ENCODE data around the gene AFAP1L2. TPM values are rescaled to one million over a fixed set of nuclear protein-coding genes. Genes with fewer than 3 reads are reported as not detected.

AFAP1L2 gene
- total RNA-seq, 2 experiments from 2014 or later, result 0.36 to 0.50 TPM

DNA sequence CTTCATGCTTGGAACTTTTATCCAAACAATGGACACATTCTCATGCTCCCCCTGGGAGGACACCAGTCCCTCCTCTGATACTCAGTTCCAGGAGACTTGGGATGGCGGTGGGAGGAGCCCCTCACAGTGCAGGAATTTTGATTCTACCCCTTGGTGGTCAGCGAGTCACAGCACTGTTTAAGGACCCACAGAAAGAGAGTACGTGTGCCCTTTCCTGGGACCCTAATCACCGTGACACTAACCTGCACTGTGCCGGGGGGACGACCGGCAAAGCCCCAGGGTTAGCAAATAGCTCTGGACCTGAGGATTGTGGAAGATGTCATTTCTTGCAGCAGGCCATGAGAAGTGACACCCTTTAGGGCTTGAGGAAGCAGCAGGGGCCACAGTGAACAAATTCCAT is 10.4 kb downstream of the AFAP1L2 start:
- Histone ChIP-seq H3K9me3 (ENCODE audit: control insufficient read depth in 1 of 2, insufficient read depth in 1 of 2, low read length in 2 of 2) (no peaks in the 10 kb centered on the region), H3K27ac (ENCODE audit: low read depth in 1 of 2, low read length in 2 of 2) (no peak overlapping the region), H3K27me3 (ENCODE audit: control insufficient read depth in 1 of 2, insufficient read depth in 2 of 2, low read length in 2 of 2) (peaks cover 15 to 21% of the 10 kb centered on the region in 2 experiments), H3K4me1 (ENCODE audit: insufficient read depth, low read length) (no peaks in the 10 kb centered on the region), H3K36me3 (ENCODE audit: insufficient read depth, low read length) (no peaks in the 10 kb centered on the region), H3K4me3 (ENCODE audit: low read length) (no peak overlapping the region)
- H3K27ac Mint-ChIP-seq, result no peak overlapping the region
- ChIA-PET POLR2A (no interaction called here), CTCF (no interaction called here)
- H3K4me1 Mint-ChIP-seq (ENCODE audit: low read depth), result no peaks in the 10 kb centered on the region
- no peak for DNase-seq
- H3K9me3 Mint-ChIP-seq, result no peaks in the 10 kb centered on the region
- intact Hi-C loops (cut with DNase I, micrococcal nuclease), result no loop called here
- no peak for TF ChIP-seq CTCF (IDR thresholded peaks at IDR 0.05)
- H3K4me3 Mint-ChIP-seq, result no peak overlapping the region
- H3K27me3 Mint-ChIP-seq, result peaks cover 50% of the 10 kb centered on the region
- ATAC-seq (ENCODE audit: poor library complexity), result no peak
- no peaks in the 10 kb centered on the region for H3K36me3 Mint-ChIP-seq (ENCODE audit: low read depth)

DNA sequence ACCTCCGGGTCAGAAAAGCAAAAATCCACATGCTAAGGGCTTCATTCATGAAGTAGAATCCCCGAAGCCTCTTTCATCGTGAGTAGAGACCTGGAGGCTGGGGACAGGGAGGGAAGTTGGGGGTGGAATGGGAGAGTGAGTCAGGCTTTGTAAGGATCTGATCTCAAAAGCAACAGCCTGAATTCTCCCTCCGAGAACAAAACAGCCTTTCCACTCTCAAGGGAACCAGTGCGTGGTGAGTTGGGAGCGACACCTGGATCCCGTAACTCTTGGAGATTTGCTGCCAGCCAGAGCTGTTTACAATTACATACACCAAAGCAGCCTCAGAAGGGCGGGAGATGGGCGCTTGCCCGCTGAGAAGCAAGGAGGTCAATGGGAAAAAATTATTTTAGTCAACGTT is 10.8 kb downstream of the AFAP1L2 start:
- Histone ChIP-seq H3K4me1 (ENCODE audit: insufficient read depth, low read length) (no peaks in the 10 kb centered on the region), H3K4me3 (ENCODE audit: low read length) (no peak overlapping the region), H3K9me3 (ENCODE audit: control insufficient read depth in 1 of 2, insufficient read depth in 1 of 2, low read length in 2 of 2) (no peaks in the 10 kb centered on the region), H3K27ac (ENCODE audit: low read depth in 1 of 2, low read length in 2 of 2) (no peak overlapping the region), H3K36me3 (ENCODE audit: insufficient read depth, low read length) (no peaks in the 10 kb centered on the region), H3K27me3 (ENCODE audit: control insufficient read depth in 1 of 2, insufficient read depth in 2 of 2, low read length in 2 of 2) (peaks cover 15 to 18% of the 10 kb centered on the region in 2 experiments)
- ChIA-PET POLR2A (no interaction called here), CTCF (no interaction called here)
- H3K4me1 Mint-ChIP-seq (ENCODE audit: low read depth), result no peaks in the 10 kb centered on the region
- no peak overlapping the region for H3K27ac Mint-ChIP-seq
- TF ChIP-seq CTCF (IDR thresholded peaks at IDR 0.05), result no peak
- no peak overlapping the region for H3K4me3 Mint-ChIP-seq
- no peak for ATAC-seq (ENCODE audit: poor library complexity)
- H3K9me3 Mint-ChIP-seq, result no peaks in the 10 kb centered on the region
- H3K27me3 Mint-ChIP-seq, result peaks cover 47% of the 10 kb centered on the region
- intact Hi-C loops (cut with DNase I, micrococcal nuclease), result no loop called here
- DNase-seq, result no peak
- H3K36me3 Mint-ChIP-seq (ENCODE audit: low read depth), result no peaks in the 10 kb centered on the region

- H3K4me1 Mint-ChIP-seq (ENCODE audit: low read depth), result no peaks in the 10 kb centered on the region
- TF ChIP-seq CTCF (IDR thresholded peaks at IDR 0.05), result no peak
- intact Hi-C loops (cut with DNase I, micrococcal nuclease), result no loop called here
- ATAC-seq (ENCODE audit: poor library complexity) (no peak), DNase-seq (no peak)
- Histone ChIP-seq H3K4me1 (ENCODE audit: insufficient read depth, low read length) (no peaks in the 10 kb centered on the region), H3K9me3 (ENCODE audit: control insufficient read depth in 1 of 2, insufficient read depth in 1 of 2, low read length in 2 of 2) (no peaks in the 10 kb centered on the region), H3K27ac (ENCODE audit: low read depth in 1 of 2, low read length in 2 of 2) (no peak overlapping the region), H3K4me3 (ENCODE audit: low read length) (no peak overlapping the region), H3K27me3 (ENCODE audit: control insufficient read depth in 1 of 2, insufficient read depth in 2 of 2, low read length in 2 of 2) (peaks cover 15% of the 10 kb centered on the region in 2 experiments), H3K36me3 (ENCODE audit: insufficient read depth, low read length) (no peaks in the 10 kb centered on the region)
- CTCF ChIA-PET, result no interaction called here
- H3K27ac Mint-ChIP-seq, result no peak overlapping the region
- H3K27me3 Mint-ChIP-seq, result peaks cover 45% of the 10 kb centered on the region
- POLR2A ChIA-PET, result no interaction called here
- H3K36me3 Mint-ChIP-seq (ENCODE audit: low read depth), result no peaks in the 10 kb centered on the region
- no peaks in the 10 kb centered on the region for H3K9me3 Mint-ChIP-seq
- H3K4me3 Mint-ChIP-seq, result no peak overlapping the region
Measured at GRCh38 chr10:114392112-114392835, 12.0 kb downstream of the AFAP1L2 start.
